Measurements from ENCODE around the gene AEN. TPM values are rescaled to one million over a fixed set of nuclear protein-coding genes. Genes with fewer than 3 reads are reported as not detected.

AEN gene
- total and polyA plus RNA-seq, 2 donors (not counting 3 experiments of a cell fraction or from before 2014, with no cell fraction given) = 34.2 to 35.6 TPM

- peaks cover 8% of the 10 kb centered on the region for H3K4me1 ChIP-seq (ENCODE audit: control insufficient read depth, extremely low read depth, insufficient read depth, low read length)
- no peaks in the 10 kb centered on the region for H3K79me2 ChIP-seq (ENCODE audit: control insufficient read depth, insufficient read depth, low read length)
- H3K27ac ChIP-seq (ENCODE audit: insufficient read depth, low read depth, low read length) = no peak overlapping the region
- H3K36me3 ChIP-seq (ENCODE audit: control insufficient read depth in 2 of 2, extremely low read depth in 1 of 2, insufficient read depth in 2 of 2, low read length in 2 of 2) = no peaks in the 10 kb centered on the region
- H3K9me3 ChIP-seq (replicated peaks; ENCODE audit: control insufficient read depth, insufficient read depth, low read length) = no peaks in the 10 kb centered on the region
- ChIA-PET POLR2A (no interaction called here), CTCF (interaction anchor here (0.6 to 1.8 kb wide), 3 partner anchors 20 to 167 kb away, joined by 3 to 17 read pairs (median 5); no protein-coding TSS in a partner anchor)
- H3K4me2 ChIP-seq (ENCODE audit: insufficient read depth, low read length) = no peak overlapping the region
- FAIRE-seq (no peak), DNase-seq (ENCODE audit: low read depth, low spot score) (no peak)
- H3K4me3 ChIP-seq (replicated peaks in 1 of 3; ENCODE audit: insufficient read depth in 1 of 3, low read depth in 1 of 3, low read length in 3 of 3) = no peak overlapping the region
- no peak for TF ChIP-seq FOS (IDR thresholded peaks at IDR 0.05; ENCODE audit: borderline replicate concordance, insufficient read depth, low read length)
- no peak for TF ChIP-seq MAX (IDR thresholded peaks at IDR 0.05; ENCODE audit: insufficient read depth, insufficient read length)
- TF ChIP-seq CTCF (IDR thresholded peaks at IDR 0.05; ENCODE audit: extremely low read depth in 1 of 2, insufficient read depth in 1 of 2, low read depth in 1 of 2, low read length in 2 of 2) = no peak
- no peak for TF ChIP-seq MYC (IDR thresholded peaks at IDR 0.05; ENCODE audit: low read depth, low read length)
- TF ChIP-seq JUN (IDR thresholded peaks at IDR 0.05; ENCODE audit: borderline replicate concordance, insufficient read depth, insufficient read length, low read depth) = no peak
- no peak for TF ChIP-seq POLR2A (IDR thresholded peaks at IDR 0.05; ENCODE audit: low read depth, low read length)
- no peak for TF ChIP-seq EZH2 (IDR thresholded peaks at IDR 0.05; ENCODE audit: borderline replicate concordance, low read depth, low read length, severe bottlenecking)
- TF ChIP-seq POLR2AphosphoS5 (IDR thresholded peaks at IDR 0.05; ENCODE audit: insufficient read depth, low read depth, low read length) = no peak
- TF ChIP-seq GATA2 (IDR thresholded peaks at IDR 0.05; ENCODE audit: insufficient read depth, insufficient read length, low read depth, low read length) = no peak
- no peak overlapping the region for H3K9ac ChIP-seq (replicated peaks; ENCODE audit: extremely low read depth, insufficient read depth, low read length)
- no peaks in the 10 kb centered on the region for H3K9me1 ChIP-seq (replicated peaks; ENCODE audit: control insufficient read depth, extremely low read depth, insufficient read depth, low read length)
- intact Hi-C loops (cut with micrococcal nuclease) = no loop called here
- H2AFZ ChIP-seq (ENCODE audit: low read depth, low read length) = no peak overlapping the region
- dilution Hi-C loops (cut with MboI; ENCODE audit: extremely low pct_ligation_motif_present, low sequenced_read_pairs) = no loop called here
- H4K20me1 ChIP-seq (replicated peaks; ENCODE audit: control insufficient read depth, extremely low read depth, insufficient read depth, low read length) = no peaks in the 10 kb centered on the region
- no TSS peak for BruUV-seq (replicated peaks)
- no peaks in the 10 kb centered on the region for H3K27me3 ChIP-seq (ENCODE audit: control insufficient read depth in 2 of 2, insufficient read depth in 2 of 2, low read length in 2 of 2)
These were observed 42.0 kb downstream of the AEN start for GRCh38 chr15:88663141-88663621.
